RCC 7860 (cell line): ENCODE results near the gene TSEN2.
"Not testable (repeated sequence)": the region's sequence is repeated elsewhere in the genome, so short reads cannot be mapped to it uniquely, and the experiment has no call there.

ENCODE experiments used
- DNase-seq: peaks from one replicate; pipeline ENCODE4 v3.0.0-alpha.2; 2015; ENCODE audit warnings: low spot score
- FAIRE-seq: peaks from 2 replicates; lab custom pipeline; 2012; peaks lifted over from hg19 to GRCh38; lab: Jason Lieb, UNC

Gene TSEN2

DNA sequence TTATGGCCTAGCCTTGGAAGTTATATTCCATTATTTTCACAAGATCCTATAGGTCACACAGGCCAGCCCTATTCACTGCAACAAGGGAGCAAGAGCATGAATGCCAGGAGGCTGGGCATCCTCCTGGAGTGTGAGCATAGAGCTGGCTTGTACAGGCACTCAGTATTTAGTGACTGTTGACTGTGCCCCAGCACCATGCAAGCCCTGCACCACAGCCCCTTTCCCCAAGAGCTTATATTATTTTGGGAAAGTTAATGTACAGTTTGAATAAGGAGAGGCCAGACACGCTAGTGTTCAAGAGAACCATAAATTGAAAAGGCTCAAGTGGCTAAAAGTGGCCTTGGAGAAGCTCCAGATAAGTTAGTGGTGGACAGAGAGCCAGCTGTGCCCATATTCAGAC, 32.3 kb upstream of the TSEN2 start:
- no peak for FAIRE-seq
- DNase-seq = no peak

GRCh38 chr3:12452361-12453330, 31.6 kb upstream of the TSEN2 start:
- no peak for DNase-seq
- FAIRE-seq = no peak

DNA sequence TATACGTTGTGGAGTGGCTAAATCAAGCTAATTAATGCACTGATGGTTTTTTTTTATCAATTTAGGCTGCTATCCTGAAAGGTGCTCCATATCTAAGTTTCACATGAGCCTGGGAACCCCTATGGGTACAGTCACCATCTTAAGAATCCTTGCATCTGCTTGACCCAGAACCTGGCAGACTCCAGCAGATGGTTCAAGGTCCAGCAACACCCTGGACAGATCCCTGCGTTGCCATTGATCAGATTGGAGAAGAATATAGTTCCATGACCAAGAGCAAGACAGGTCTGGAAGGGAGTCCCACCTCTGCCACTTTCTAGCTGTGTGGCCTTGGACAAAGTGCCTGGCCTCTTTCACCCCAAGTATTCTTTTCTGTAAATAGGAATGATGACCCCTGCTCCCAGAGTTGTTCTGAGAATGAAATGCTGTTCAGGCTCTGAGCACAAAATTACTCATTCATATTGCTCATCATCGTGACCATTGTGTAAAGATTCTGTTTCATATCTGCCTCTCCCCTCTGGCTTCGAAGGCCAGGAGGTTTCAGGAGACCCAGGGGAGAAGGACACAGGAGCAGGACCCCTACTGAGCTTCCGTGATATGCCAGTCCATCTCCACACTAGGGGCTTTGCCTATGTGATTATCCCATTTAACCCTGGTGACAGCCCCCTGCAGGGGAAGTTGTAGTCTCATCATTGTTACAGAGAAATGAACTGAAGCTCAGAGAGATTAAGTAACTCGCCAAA, 30.0 kb upstream of the TSEN2 start:
- DNase-seq (no peak), FAIRE-seq (no peak)

GRCh38 chr3:12454816-12455121, 29.5 kb upstream of the TSEN2 start:
- peak; percentile 9 for DNase-seq
- no peak for FAIRE-seq

DNA sequence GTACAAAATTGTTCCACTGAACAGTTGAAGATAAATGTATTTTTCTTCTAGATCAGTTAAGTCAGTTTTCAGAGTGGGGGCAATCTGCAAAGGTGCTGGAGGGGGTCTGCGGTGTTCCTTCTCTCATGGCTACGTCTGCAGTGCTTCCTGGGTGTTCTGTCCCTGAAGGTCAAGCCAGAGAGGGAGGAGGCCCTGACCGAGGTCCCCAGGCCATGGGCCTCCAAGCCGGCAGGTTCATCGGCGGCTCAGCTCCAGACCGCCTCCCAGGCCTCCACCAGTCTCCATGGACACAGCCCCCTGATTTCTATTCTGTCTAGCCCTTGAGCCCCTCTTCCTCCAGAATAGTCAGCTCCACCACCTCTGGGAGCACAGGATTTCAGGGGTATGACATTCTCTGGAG, 28.5 kb upstream of the TSEN2 start:
- no peak for FAIRE-seq

DNA sequence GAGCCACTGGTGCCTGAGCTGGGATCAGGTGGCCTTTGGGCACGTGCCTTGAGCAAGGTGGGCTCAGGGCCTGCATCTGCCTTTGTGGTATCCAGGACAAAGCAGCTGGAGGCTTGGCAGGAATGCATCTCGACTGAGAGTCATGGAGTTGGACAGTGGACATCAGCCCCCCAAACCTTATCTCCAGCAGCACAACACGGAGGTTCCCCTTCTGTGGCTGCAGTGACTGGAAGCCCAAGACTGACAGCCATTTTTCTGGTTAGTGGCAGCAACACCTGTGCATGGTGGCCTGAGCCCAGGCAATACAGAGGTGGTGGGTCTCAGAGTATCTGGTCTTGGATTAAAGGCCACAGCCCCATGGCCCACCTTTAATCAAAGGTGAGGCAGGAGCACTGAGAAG, 27.8 kb upstream of the TSEN2 start:
- DNase-seq = no peak
- FAIRE-seq = no peak

More for the DNA sequence above, 28.5 kb upstream of the TSEN2 start:
- DNase-seq = no peak

GRCh38 chr3:12457380-12457779, 26.9 kb upstream of the TSEN2 start:
- not testable (repeated sequence) for FAIRE-seq, DNase-seq

DNA sequence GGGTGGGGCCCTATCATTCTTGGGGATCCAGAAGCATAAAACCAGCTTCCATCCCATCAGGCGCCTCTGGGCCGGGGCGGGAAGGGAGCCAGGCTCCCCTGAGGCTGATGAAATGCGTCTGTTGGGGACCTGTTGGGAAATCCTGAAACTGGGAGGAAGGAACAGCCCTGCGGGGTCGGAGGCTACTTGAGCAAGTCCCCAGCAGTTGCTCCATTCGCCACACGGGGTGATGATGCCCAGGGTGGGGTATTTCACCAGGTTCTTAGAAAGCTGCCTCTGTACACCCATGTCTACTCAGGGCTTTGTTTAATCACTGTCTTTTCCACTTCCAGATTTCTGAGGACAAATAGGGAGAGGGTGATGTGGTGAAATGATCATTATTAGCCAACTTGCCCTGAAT, 25.4 kb upstream of the TSEN2 start:
- DNase-seq (no peak), FAIRE-seq (no peak)

GRCh38 chr3:12460127-12460526, 24.2 kb upstream of the TSEN2 start:
- DNase-seq = no peak
- no peak for FAIRE-seq

- no peak for DNase-seq
- FAIRE-seq = no peak
These were observed 23.1 kb upstream of the TSEN2 start for GRCh38 chr3:12461097-12461649.

DNA sequence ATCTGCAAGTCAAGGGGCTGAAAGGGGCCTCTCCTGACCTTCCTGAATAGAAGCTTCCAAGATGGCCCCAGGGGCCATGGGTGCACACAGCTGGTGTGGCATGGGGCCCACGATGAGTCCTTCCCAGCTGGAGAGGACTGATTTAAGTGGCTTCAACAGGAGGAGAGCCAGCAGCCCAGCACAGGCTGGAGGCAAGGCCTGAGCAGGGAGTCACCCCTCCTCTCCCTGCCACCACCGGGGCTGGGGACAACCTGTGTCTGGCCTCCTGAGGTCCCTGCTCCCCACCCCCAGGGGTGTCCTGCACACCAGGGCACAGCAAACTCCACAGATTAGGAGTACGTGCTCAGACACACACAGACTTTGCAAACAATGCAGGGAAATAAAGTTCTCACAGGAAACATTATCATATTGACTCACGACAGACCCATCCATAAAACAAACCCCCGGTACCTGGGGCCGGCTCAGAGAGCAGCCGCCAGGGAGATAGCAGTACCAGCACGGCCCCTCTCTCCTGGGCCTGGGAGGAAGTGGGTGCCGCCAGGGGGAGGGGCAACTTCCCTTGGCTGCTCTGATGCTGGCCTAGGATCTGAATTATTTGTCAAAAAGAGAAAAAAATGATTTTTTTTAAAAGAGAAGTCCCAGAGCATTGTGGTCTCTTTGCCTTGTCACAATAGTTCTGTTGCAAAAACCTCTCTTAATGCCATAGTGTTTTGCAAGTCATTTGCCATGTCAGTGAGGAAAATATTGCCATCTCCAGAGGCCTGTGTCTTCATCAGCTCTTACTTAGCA, 21.9 kb upstream of the TSEN2 start:
- FAIRE-seq (no peak), DNase-seq (no peak)

- DNase-seq (no peak), FAIRE-seq (no peak)
These were observed 20.6 kb upstream of the TSEN2 start for GRCh38 chr3:12463686-12464085.

GRCh38 chr3:12464181-12464580, 20.1 kb upstream of the TSEN2 start:
- no peak for FAIRE-seq
- DNase-seq = no peak

DNA sequence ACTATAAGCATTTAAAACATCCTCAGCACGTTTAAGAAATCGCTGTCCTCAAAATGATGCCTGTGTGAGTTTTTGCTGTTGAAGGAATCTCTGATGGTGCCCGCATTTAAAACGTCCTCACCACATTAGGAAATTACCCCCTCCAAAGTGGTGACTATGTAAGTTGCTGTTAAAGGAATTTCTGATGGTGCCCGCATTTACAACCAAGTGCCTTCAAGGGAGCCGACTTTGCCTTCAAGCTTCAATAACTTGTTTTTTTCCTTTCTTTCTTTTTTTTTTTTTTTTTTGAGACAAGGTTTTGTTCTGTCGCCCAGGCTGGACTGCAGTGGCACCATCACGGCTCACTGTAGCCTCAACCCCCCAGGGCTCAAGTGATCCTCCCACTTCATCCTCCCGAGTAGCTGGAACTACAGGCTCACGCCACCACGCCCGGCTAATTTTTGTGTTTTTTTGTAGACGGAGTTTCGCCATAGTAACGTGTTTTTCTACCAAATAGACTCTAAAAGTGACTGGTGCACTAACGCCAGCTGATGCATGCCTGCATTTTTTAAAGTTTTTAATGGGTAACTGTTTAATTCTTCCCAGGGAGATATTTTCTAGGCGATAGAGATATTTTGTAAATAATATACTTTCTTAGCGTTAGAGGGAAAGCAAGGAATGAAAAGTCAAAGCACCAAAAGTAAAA, 19.0 kb upstream of the TSEN2 start:
- FAIRE-seq (no peak), DNase-seq (no peak)

GRCh38 chr3:12465836-12466225, 18.4 kb upstream of the TSEN2 start:
- FAIRE-seq (no peak), DNase-seq (no peak)

GRCh38 chr3:12467746-12468145, 16.5 kb upstream of the TSEN2 start:
- FAIRE-seq (no peak), DNase-seq (no peak)

GRCh38 chr3:12468276-12468675, 16.0 kb upstream of the TSEN2 start:
- no peak for FAIRE-seq
- DNase-seq = no peak

GRCh38 chr3:12468757-12469156, 15.5 kb upstream of the TSEN2 start:
- DNase-seq (no peak), FAIRE-seq (no peak)

- not testable (repeated sequence) for FAIRE-seq, DNase-seq
These were observed 15.1 kb upstream of the TSEN2 start for GRCh38 chr3:12469222-12469621.

DNA sequence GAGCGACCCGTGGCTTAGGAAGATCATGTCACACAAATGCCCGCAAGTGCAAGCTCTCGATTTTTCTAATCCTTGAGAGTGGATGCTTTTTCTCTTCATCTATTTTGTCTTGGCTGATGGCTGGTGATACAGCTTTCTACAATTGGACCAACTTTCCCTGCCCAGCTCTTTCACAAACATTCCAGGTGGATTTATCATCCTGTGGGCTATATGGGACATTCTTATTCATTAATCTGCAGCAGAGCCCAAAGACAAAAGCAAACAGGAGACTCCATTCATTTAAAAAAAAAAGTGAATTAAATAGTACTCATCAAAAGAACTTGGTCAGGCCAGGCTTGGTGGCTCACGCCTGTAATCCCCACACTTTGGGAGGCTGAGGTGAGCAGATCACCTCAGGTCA, 14.2 kb upstream of the TSEN2 start:
- peak; percentile 83 for DNase-seq
- FAIRE-seq = peak; percentile 82
